HepG2 (cell line): ENCODE data around the gene RFC1.

ENCODE experiments used
- NR2C2 ChIP-seq: sonication (generic); formaldehyde crosslinking; IDR thresholded peaks from 2 replicates; pipeline ENCODE4 v1.4.0; 2020; ENCODE audit warnings: missing genetic modification reagents, mild to moderate bottlenecking, moderate library complexity, borderline replicate concordance
- TCF7L2 ChIP-seq: IDR thresholded peaks from 2 replicates; pipeline ENCODE4 v1.6.1; 2011; ENCODE audit warnings: mild to moderate bottlenecking, low read depth, low read length, moderate library complexity

GRCh38 chr4:39256436-39256835 is 109.7 kb downstream of the RFC1 start:
- no peak for TF ChIP-seq NR2C2
- TF ChIP-seq TCF7L2: no peak
